PFSK-1 (cell line): ENCODE results near the gene MBTPS1.

Experiments used
- FOXP2 ChIP-seq: optimal IDR thresholded peaks from 2 replicates; pipeline ENCODE3; 2011; ENCODE audit warnings: borderline replicate concordance, control low read depth, inconsistent platforms; ENCODE audit not compliant: insufficient read depth; ENCODE audit errors: extremely low read length, extremely low read depth
- POLR2AphosphoS5 ChIP-seq: IDR thresholded peaks from 2 replicates; pipeline ENCODE4 v1.6.1; 2012; ENCODE audit warnings: low read depth, mild to moderate bottlenecking, control low read depth, low read length, moderate library complexity
- REST ChIP-seq, 2 experiments: IDR thresholded peaks; 2 replicates each; pipeline versions ENCODE4 v1.6.1 to v1.8.0; 2011 to 2012; ENCODE audit warnings: low read depth in 2 of 2, low read length in 2 of 2, control low read depth in 1 of 2, inconsistent platforms in 1 of 2, mild to moderate bottlenecking in 1 of 2, moderate library complexity in 1 of 2; ENCODE audit not compliant: insufficient read depth in 1 of 2
- SIN3A ChIP-seq: IDR thresholded peaks from 2 replicates; pipeline ENCODE4 v1.6.1; 2012; ENCODE audit warnings: mild to moderate bottlenecking, low read length, moderate library complexity, borderline replicate concordance; ENCODE audit not compliant: insufficient read depth
- TAF1 ChIP-seq: IDR thresholded peaks from 2 replicates; pipeline ENCODE4 v1.6.1; 2012; ENCODE audit warnings: low read length, control low read depth, borderline replicate concordance; ENCODE audit not compliant: insufficient read depth

MBTPS1 gene

GRCh38 chr16:84040226-84040822 lies 76.4 kb downstream of the MBTPS1 start:
- TF ChIP-seq REST (IDR thresholded peaks at IDR 0.05; ENCODE audit: insufficient read depth in 1 of 2, low read depth in 2 of 2, low read length in 2 of 2), result no peak
- no peak for TF ChIP-seq SIN3A
- TF ChIP-seq POLR2AphosphoS5, result no peak
- no peak for TF ChIP-seq TAF1

GRCh38 chr16:84039696-84040095 lies 77.0 kb downstream of the MBTPS1 start:
- TF ChIP-seq REST (IDR thresholded peaks at IDR 0.05; ENCODE audit: insufficient read depth in 1 of 2, low read depth in 2 of 2, low read length in 2 of 2) (no peak), POLR2AphosphoS5 (no peak), SIN3A (no peak), TAF1 (no peak), FOXP2 (no peak)

- TF ChIP-seq FOXP2, result no peak
- no peak for TF ChIP-seq REST (IDR thresholded peaks at IDR 0.05; ENCODE audit: insufficient read depth in 1 of 2, low read depth in 2 of 2, low read length in 2 of 2)
- TF ChIP-seq TAF1, result no peak
Measured at GRCh38 chr16:84038469-84038868, 78.3 kb downstream of the MBTPS1 start.

- TF ChIP-seq POLR2AphosphoS5 (no peak), FOXP2 (no peak), TAF1 (no peak), REST (IDR thresholded peaks at IDR 0.05; ENCODE audit: insufficient read depth in 1 of 2, low read depth in 2 of 2, low read length in 2 of 2) (no peak), SIN3A (no peak)
Measured at GRCh38 chr16:84036982-84037425, 79.7 kb downstream of the MBTPS1 start.

GRCh38 chr16:84036131-84036530 lies 80.6 kb downstream of the MBTPS1 start:
- TF ChIP-seq FOXP2 (no peak), TAF1 (no peak), SIN3A (no peak)
